OCI-LY1 (cell line): ENCODE measurements around the gene EIF1AY.

Source experiments
- H2AFZ ChIP-seq: fragments of 200-600 bp; sonication (generic), shearing (Covaris generic); 2 replicates; pipeline ENCODE4 v1.6.0; 2014; ENCODE audit warnings: antibody characterized with exemption, mild to moderate bottlenecking, low read length
- H3F3A ChIP-seq: fragments of 200-600 bp; sonication (generic), shearing (Covaris generic); 2 replicates; pipeline ENCODE4 v1.6.0; 2014; ENCODE audit warnings: mild to moderate bottlenecking, antibody characterized with exemption, low read length, moderate library complexity; ENCODE audit not compliant: insufficient read depth
- H3K27ac ChIP-seq: fragments of 200-600 bp; sonication (generic); 2 replicates; pipeline ENCODE4 v1.5.1; 2014; ENCODE audit warnings: low read length, mixed run types, mild to moderate bottlenecking, low read depth; ENCODE audit not compliant: poor library complexity, severe bottlenecking
- H3K27me3 ChIP-seq: fragments of 200-600 bp; sonication (generic); 2 replicates; pipeline ENCODE4 v1.6.0; 2014; ENCODE audit warnings: antibody characterized with exemption, mild to moderate bottlenecking, low read length, moderate library complexity; ENCODE audit not compliant: insufficient read depth
- H3K36me3 ChIP-seq: fragments of 200-600 bp; sonication (generic); 2 replicates; pipeline ENCODE4 v1.6.1; 2014; ENCODE audit warnings: mild to moderate bottlenecking, antibody characterized with exemption, low read length, moderate library complexity, mixed read lengths; ENCODE audit not compliant: insufficient read depth
- H3K4me1 ChIP-seq: fragments of 200-600 bp; sonication (generic); 2 replicates; pipeline ENCODE4 v1.5.1; 2014; ENCODE audit warnings: mild to moderate bottlenecking, low read length, moderate library complexity; ENCODE audit not compliant: insufficient read depth, severe bottlenecking
- H3K4me2 ChIP-seq: fragments of 200-600 bp; sonication (generic), shearing (Covaris generic); 2 replicates; pipeline ENCODE4 v1.6.1; 2014; ENCODE audit warnings: low read length
- H3K4me3 ChIP-seq: fragments of 200-600 bp; sonication (generic); 2 replicates; pipeline ENCODE4 v1.5.1; 2014; ENCODE audit warnings: low read length, low read depth, mild to moderate bottlenecking, mixed read lengths; ENCODE audit not compliant: poor library complexity, severe bottlenecking
- H3K79me2 ChIP-seq: fragments of 200-600 bp; shearing (Covaris generic); 2 replicates; pipeline ENCODE4 v1.6.1; 2016; ENCODE audit warnings: mixed run types, low read length, mixed read lengths; ENCODE audit not compliant: insufficient read depth
- H3K9ac ChIP-seq: fragments of 200-600 bp; sonication (generic), shearing (Covaris generic); 2 replicates; pipeline ENCODE4 v1.6.1; 2014; ENCODE audit warnings: mild to moderate bottlenecking, low read length, mixed read lengths
- H3K9me2 ChIP-seq: fragments of 200-600 bp; sonication (generic), shearing (Covaris generic); 2 replicates; pipeline ENCODE4 v1.6.1; 2014; ENCODE audit warnings: low read depth, mild to moderate bottlenecking, low read length, mixed read lengths
- H3K9me3 ChIP-seq: fragments of 200-600 bp; shearing (Covaris generic); 2 replicates; pipeline ENCODE4 v1.6.1; 2014; ENCODE audit warnings: low read length, mixed read lengths
- H4K20me1 ChIP-seq: fragments of 200-600 bp; sonication (generic), shearing (Covaris generic); 2 replicates; pipeline ENCODE4 v1.6.0; 2016; ENCODE audit warnings: mild to moderate bottlenecking, low read length; ENCODE audit not compliant: insufficient read depth
- EZH2 ChIP-seq: fragments of 200-600 bp; sonication (generic), shearing (Covaris generic); IDR thresholded peaks from 2 replicates; pipeline ENCODE4 v1.8.0; 2017; ENCODE audit warnings: borderline replicate concordance, mixed run types, mild to moderate bottlenecking, antibody characterized with exemption, low read length, moderate library complexity, mixed read lengths
- TF ChIP-seq, protein P1 (sequence below): fragments of 200-600 bp; sonication (generic), shearing (Covaris generic); IDR thresholded peaks from 2 replicates; pipeline ENCODE4 v1.5.1; 2017; ENCODE audit warnings: mild to moderate bottlenecking, antibody characterized with exemption, low read length, moderate library complexity, mixed read lengths

Gene EIF1AY, protein sequence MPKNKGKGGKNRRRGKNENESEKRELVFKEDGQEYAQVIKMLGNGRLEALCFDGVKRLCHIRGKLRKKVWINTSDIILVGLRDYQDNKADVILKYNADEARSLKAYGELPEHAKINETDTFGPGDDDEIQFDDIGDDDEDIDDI

DNA sequence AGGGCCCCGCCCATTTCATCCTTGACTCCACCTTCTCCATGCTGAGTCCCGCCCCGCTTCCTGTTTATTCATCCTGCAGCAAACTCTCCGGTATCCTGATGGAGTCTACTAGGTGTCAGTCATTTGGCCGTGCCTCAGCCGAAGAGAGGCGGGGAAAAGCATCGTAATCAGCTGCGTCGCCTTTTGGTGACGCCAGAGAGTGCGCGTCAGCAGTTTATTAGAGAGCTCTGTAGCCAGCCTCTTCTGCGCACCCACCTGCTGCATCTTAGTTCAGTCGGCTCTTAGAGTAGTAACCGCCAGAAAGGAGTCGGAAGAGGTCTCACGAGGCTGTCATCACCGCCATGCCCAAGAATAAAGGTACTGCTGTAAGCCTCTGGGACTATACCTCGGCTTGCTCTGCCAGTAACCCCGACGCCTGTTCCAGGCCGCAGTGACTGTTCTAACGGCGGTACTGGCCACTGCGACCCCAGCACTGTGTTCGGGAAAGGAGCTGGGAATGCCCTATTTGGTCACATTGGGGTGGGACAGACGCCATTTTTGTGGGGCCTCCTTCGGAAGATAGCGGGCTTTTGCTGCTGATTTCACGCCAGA lies at the start of gene EIF1AY:
Gene EIF1AY (plus strand): TSS at position 246 of the 591 bp plus-strand sequence. CDS start 96 bp downstream, at position 342.
- H3K4me1 ChIP-seq = peaks cover 33% of the 10 kb centered on the region
- no peaks in the 10 kb centered on the region for H3K27me3 ChIP-seq
- H2AFZ ChIP-seq = no peak within 1 kb of the TSS
- H3K36me3 ChIP-seq = peaks cover 22% of the 10 kb centered on the region
- H4K20me1 ChIP-seq = no peaks in the 10 kb centered on the region
- H3K27ac ChIP-seq = peak within 1 kb of the TSS; percentile 93
- peak within 1 kb of the TSS; percentile 90 for H3K4me2 ChIP-seq
- no peaks in the 10 kb centered on the region for H3K9me2 ChIP-seq
- TF ChIP-seq, protein P1, sequence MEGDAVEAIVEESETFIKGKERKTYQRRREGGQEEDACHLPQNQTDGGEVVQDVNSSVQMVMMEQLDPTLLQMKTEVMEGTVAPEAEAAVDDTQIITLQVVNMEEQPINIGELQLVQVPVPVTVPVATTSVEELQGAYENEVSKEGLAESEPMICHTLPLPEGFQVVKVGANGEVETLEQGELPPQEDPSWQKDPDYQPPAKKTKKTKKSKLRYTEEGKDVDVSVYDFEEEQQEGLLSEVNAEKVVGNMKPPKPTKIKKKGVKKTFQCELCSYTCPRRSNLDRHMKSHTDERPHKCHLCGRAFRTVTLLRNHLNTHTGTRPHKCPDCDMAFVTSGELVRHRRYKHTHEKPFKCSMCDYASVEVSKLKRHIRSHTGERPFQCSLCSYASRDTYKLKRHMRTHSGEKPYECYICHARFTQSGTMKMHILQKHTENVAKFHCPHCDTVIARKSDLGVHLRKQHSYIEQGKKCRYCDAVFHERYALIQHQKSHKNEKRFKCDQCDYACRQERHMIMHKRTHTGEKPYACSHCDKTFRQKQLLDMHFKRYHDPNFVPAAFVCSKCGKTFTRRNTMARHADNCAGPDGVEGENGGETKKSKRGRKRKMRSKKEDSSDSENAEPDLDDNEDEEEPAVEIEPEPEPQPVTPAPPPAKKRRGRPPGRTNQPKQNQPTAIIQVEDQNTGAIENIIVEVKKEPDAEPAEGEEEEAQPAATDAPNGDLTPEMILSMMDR = no peak
- no peak for TF ChIP-seq EZH2
- no peaks in the 10 kb centered on the region for H3K9me3 ChIP-seq
- peak within 1 kb of the TSS; percentile 99 for H3K4me3 ChIP-seq
- peak within 1 kb of the TSS; percentile 99 for H3K9ac ChIP-seq
- no peaks in the 10 kb centered on the region for H3F3A ChIP-seq
- peaks cover 47% of the 10 kb centered on the region for H3K79me2 ChIP-seq

DNA sequence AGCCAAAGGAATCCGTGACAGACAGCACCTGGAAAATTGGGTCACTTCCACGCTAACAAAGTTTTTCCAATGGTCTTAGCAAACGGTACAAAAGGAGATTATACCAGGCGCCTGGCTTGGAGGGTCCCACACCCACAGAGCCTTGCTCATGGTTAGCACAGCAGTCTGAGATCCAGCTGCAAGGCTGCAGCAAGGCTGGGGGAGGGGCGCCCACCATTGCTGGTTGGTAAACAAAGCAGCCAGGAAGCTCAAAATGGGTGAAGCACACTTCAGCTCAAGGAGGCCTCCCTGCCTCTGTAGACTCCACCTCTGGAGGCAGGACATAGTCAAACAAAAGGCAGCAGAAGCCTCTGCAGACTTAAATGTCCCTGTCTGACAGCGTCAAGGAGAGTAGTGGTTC lies 47.1 kb upstream of the EIF1AY start:
- H3F3A ChIP-seq = no peaks in the 10 kb centered on the region
- no peaks in the 10 kb centered on the region for H3K9me3 ChIP-seq
- no peak for TF ChIP-seq EZH2
- TF ChIP-seq, protein P1 = no peak
- H3K4me3 ChIP-seq = no peak overlapping the region
- H3K27ac ChIP-seq = no peak overlapping the region
- H2AFZ ChIP-seq = no peak overlapping the region
- no peaks in the 10 kb centered on the region for H3K36me3 ChIP-seq
- H4K20me1 ChIP-seq = no peaks in the 10 kb centered on the region
- H3K4me1 ChIP-seq = no peaks in the 10 kb centered on the region
- H3K79me2 ChIP-seq = no peaks in the 10 kb centered on the region
- H3K27me3 ChIP-seq = no peaks in the 10 kb centered on the region
- H3K9ac ChIP-seq = no peak overlapping the region
- no peaks in the 10 kb centered on the region for H3K9me2 ChIP-seq
- H3K4me2 ChIP-seq = no peak overlapping the region

DNA sequence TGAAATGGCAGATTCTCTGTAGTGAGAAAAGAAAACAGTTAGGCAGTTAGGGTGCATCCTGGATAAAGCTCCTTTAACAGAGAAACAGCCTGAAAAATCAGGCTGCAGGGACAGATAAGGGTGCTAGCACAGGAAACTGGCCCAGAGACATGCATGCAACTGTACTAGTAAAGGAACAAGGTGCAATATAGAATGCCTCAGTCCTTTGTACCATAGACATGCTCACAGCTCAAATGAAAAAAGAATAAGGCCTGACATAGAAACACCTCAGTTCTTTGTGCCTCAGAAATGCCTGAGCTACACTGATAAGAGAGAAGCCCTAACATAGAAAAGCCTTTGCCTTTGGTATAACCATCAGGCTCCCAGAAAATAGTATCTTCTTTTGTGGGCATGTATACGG lies 37.4 kb upstream of the EIF1AY start:
- no peak overlapping the region for H3K9ac ChIP-seq
- H3K27me3 ChIP-seq = no peaks in the 10 kb centered on the region
- TF ChIP-seq EZH2 = no peak
- TF ChIP-seq, protein P1 = no peak
- no peaks in the 10 kb centered on the region for H4K20me1 ChIP-seq
- H3K9me2 ChIP-seq = no peaks in the 10 kb centered on the region
- no peaks in the 10 kb centered on the region for H3K79me2 ChIP-seq
- no peaks in the 10 kb centered on the region for H3K36me3 ChIP-seq
- H3K4me3 ChIP-seq = no peak overlapping the region
- no peak overlapping the region for H3K27ac ChIP-seq
- H3K9me3 ChIP-seq = no peaks in the 10 kb centered on the region
- H2AFZ ChIP-seq = no peak overlapping the region
- no peak overlapping the region for H3K4me2 ChIP-seq
- no peaks in the 10 kb centered on the region for H3F3A ChIP-seq
- H3K4me1 ChIP-seq = no peaks in the 10 kb centered on the region
